HG03520 (cell line): ENCODE data around the gene SOX10.
"Not testable (repeated sequence)": the region's sequence is repeated elsewhere in the genome, so short reads cannot be mapped to it uniquely, and the experiment has no call there.

Source experiments
- ATAC-seq: cut with Tn5 transposase; IDR thresholded peaks from one replicate; pipeline ENCODE4 v1.9.1; 2021; ENCODE audit warnings: mild to moderate bottlenecking, moderate library complexity; ENCODE audit not compliant: unreplicated experiment

The SOX10 gene

GRCh38 chr22:37986371-37986770, 2.0 kb upstream of the SOX10 start:
- no peak for ATAC-seq

GRCh38 chr22:37985751-37986281, 1.5 kb upstream of the SOX10 start:
- ATAC-seq, result no peak

- ATAC-seq, result no peak
These were observed 763 bp upstream of the SOX10 start for GRCh38 chr22:37985050-37985585.

- ATAC-seq, result no peak
These were observed 1.2 kb downstream of the SOX10 start for GRCh38 chr22:37982938-37983859.

- ATAC-seq, result no peak
These were observed 2.1 kb downstream of the SOX10 start for GRCh38 chr22:37982151-37982785.

GRCh38 chr22:37981282-37982011, 2.9 kb downstream of the SOX10 start:
- no peak for ATAC-seq

GRCh38 chr22:37979782-37980181, 4.6 kb downstream of the SOX10 start:
- ATAC-seq, result no peak

- ATAC-seq, result no peak
These were observed 7.8 kb downstream of the SOX10 start for GRCh38 chr22:37976547-37976946.

- not testable (repeated sequence) for ATAC-seq
These were observed 8.3 kb downstream of the SOX10 start for GRCh38 chr22:37976022-37976421.

- ATAC-seq, result no peak
These were observed 9.2 kb downstream of the SOX10 start for GRCh38 chr22:37975153-37975552.

- ATAC-seq, result no peak
These were observed 10.8 kb downstream of the SOX10 start for GRCh38 chr22:37973271-37974170.

GRCh38 chr22:37972527-37972926, 11.8 kb downstream of the SOX10 start:
- no peak for ATAC-seq

GRCh38 chr22:37971475-37972434, 12.6 kb downstream of the SOX10 start:
- no peak for ATAC-seq

GRCh38 chr22:37970864-37971263, 13.5 kb downstream of the SOX10 start:
- ATAC-seq, result no peak

GRCh38 chr22:37968452-37969251, 15.7 kb downstream of the SOX10 start:
- ATAC-seq, result no peak

- no peak for ATAC-seq
These were observed 16.5 kb downstream of the SOX10 start for GRCh38 chr22:37967637-37968451.

GRCh38 chr22:37967147-37967546, 17.2 kb downstream of the SOX10 start:
- no peak for ATAC-seq
